Neural progenitor cell (in vitro differentiated cells): ENCODE results near the gene MMP3.

Source experiments
- CTCF ChIP-seq: fragments of 200-600 bp; sonication (generic); IDR thresholded peaks from 2 replicates; pipeline ENCODE4 v1.5.1; 2017; ENCODE audit warnings: antibody characterized with exemption, mild to moderate bottlenecking
- EZH2 ChIP-seq: fragments of 200-600 bp; sonication (generic); IDR thresholded peaks from 2 replicates; pipeline ENCODE4 v1.6.1; 2017; ENCODE audit warnings: antibody characterized with exemption, mild to moderate bottlenecking, moderate library complexity
- EZH2phosphoT487 ChIP-seq: fragments of 200-600 bp; sonication (generic); IDR thresholded peaks from 2 replicates; pipeline ENCODE4 v1.6.1; 2017; ENCODE audit warnings: antibody characterized with exemption

- TF ChIP-seq CTCF (no peak), EZH2 (no peak), EZH2phosphoT487 (no peak)
These were observed 24.9 kb upstream of the MMP3 start for GRCh38 chr11:102868339-102868738.
